Thyroid gland (tissue), 4 donors: ENCODE data around the gene GCN1. TPM values are rescaled to one million over a fixed set of nuclear protein-coding genes. Genes with fewer than 3 reads are reported as not detected.

ENCODE experiments used
- DNase-seq, 2 donors: peaks; one replicate each; pipeline ENCODE4 v3.0.0-alpha.2; 2019
- H3K27ac ChIP-seq, 3 donors: fragments of 200-600 bp; sonication (generic); 1 replicate in 2 of 3; 2 replicates in 1 of 3; pipeline ENCODE4 v1.5.1; 2016 to 2019; ENCODE audit warnings: mild to moderate bottlenecking in 1 of 3, moderate library complexity in 1 of 3
- H3K27me3 ChIP-seq: fragments of 200-600 bp; sonication (generic); one replicate; pipeline ENCODE4 v1.5.1; 2019
- H3K36me3 ChIP-seq, 2 donors: fragments of 200-600 bp; sonication (generic); one replicate each; pipeline ENCODE4 v1.5.1; 2016 to 2019
- H3K4me1 ChIP-seq, 2 donors: fragments of 200-600 bp; sonication (generic); one replicate each; pipeline ENCODE4 v1.5.1; 2017 to 2019
- H3K4me3 ChIP-seq, 3 donors: fragments of 200-600 bp; sonication (generic); replicated peaks in 1 of 3; 1 replicate in 2 of 3; 2 replicates in 1 of 3; pipeline ENCODE4 v1.5.1; 2016; ENCODE audit warnings: mild to moderate bottlenecking in 1 of 3
- H3K9me3 ChIP-seq: fragments of 200-600 bp; sonication (generic); one replicate; pipeline ENCODE4 v1.5.1; 2017
- CTCF ChIP-seq, 6 experiments: fragments of 200-600 bp in 3 of 6; fragments of 450-650 bp in 3 of 6; sonication (generic) in 3 of 6; IDR thresholded peaks; one replicate each; pipeline ENCODE4 v1.5.1; 2016 to 2019; ENCODE audit warnings: antibody characterized with exemption in 6 of 6, mild to moderate bottlenecking in 2 of 6, inconsistent platforms in 1 of 6, moderate library complexity in 1 of 6
- POLR2A ChIP-seq, 2 donors: fragments of 450-650 bp; IDR thresholded peaks; one replicate each; pipeline ENCODE4 v1.6.1; 2017; ENCODE audit warnings: antibody characterized with exemption in 2 of 2, mild to moderate bottlenecking in 2 of 2, moderate library complexity in 1 of 2
- WGBS, 2 donors: methylation state at CpG; one replicate each; pipeline ENCODE4 v1.1.5; 2017; 5-methylcytosine and 5-hydroxymethylcytosine counted together
- intact Hi-C: fragments of 100-400 bp; cut with DNase I; formaldehyde crosslinking; loops from one replicate; pipeline ENCODE4 v1.15.1; 2023
- total RNA-seq, 4 donors: library from RNA; depleted of rRNA; stranded (reverse); fragments of >200 nt; gene quantifications; one replicate each; pipeline ENCODE4 v1.2.3, GENCODE V29; 2016

GCN1 gene
- total RNA-seq, 4 donors from 2014 or later = 44.6 to 111 (median 73.6) TPM

DNA sequence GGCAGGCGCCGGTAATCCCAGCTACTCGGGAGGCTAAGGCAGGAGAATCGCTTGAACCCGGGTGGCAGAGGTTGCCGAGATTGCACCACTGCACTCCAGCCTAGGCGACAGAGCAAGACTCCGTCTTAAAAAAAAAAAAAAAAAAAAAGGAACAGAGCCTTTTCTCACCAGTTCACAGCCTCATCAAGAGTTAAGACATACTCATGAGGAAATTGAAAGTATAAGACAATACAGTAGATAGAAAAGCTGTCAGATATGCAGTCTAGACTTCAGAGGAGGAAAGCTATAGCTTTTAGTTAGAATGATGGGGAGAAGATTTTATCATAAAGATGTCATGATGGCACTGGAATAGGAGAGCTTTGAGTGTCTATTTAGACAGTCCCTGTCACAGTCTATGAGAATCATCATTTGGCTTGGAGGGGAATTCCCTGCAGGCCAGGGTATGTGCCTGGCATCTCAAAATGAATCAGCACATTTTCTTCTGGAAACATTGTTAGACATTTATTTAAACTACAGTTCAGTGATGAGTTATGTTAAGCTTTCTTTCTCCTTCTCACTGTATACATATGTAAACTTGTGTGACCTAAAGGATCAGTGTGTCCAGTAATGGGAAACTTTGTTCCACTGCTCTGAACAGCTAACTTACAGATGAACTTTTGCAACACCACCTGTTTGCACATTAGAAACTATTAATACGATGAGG, 75.1 kb downstream of the GCN1 start:
- WGBS, 2 donors = 86 to 90% methylated on average over 9 of the region's 9 CpGs
- TF ChIP-seq CTCF (IDR thresholded peaks at IDR 0.05) (no peak), POLR2A (IDR thresholded peaks at IDR 0.05) (no peak)
- intact Hi-C loops = no loop called here
- H3K9me3 ChIP-seq = no peaks in the 10 kb centered on the region
- peaks cover 16 to 26% of the 10 kb centered on the region in 2 donors for H3K4me1 ChIP-seq
- no peak for DNase-seq
- no peak overlapping the region for H3K4me3 ChIP-seq
- no peak overlapping the region for H3K27ac ChIP-seq
- no peaks in the 10 kb centered on the region for H3K36me3 ChIP-seq
- no peaks in the 10 kb centered on the region for H3K27me3 ChIP-seq

GRCh38 chr12:120118321-120119061, 76.0 kb downstream of the GCN1 start:
- Histone ChIP-seq H3K9me3 (no peaks in the 10 kb centered on the region), H3K36me3 (no peaks in the 10 kb centered on the region), H3K4me1 (peaks cover 16 to 26% of the 10 kb centered on the region in 2 donors), H3K27ac (no peak overlapping the region), H3K27me3 (no peaks in the 10 kb centered on the region), H3K4me3 (no peak overlapping the region)
- no peak for TF ChIP-seq POLR2A (IDR thresholded peaks at IDR 0.05)
- no peak for TF ChIP-seq CTCF (IDR thresholded peaks at IDR 0.05)
- no peak for DNase-seq
- intact Hi-C loops = no loop called here
- 62 to 69% methylated on average over 11 of the region's 11 CpGs for WGBS, 2 donors

DNA sequence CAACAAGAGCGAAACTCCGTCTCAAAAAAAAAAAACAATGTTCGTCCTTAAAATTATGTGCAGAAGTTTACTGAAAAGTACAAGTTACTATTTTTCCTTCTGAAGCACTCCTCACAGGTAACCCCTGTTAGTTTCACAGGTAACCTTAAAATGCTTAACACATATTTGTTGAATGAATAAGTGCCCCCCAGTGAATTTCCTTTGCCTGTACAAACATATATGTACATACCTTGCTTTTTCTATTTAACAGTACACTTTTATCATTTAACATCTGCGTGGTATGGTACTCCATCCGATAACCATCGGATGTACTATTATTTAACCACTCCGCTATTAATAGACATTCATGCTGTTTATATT, 76.6 kb downstream of the GCN1 start:
- H3K4me3 ChIP-seq = peak overlapping the region in 2 of 3 donors; percentile 52 to 80
- H3K4me1 ChIP-seq = peaks cover 16 to 26% of the 10 kb centered on the region in 2 donors
- H3K36me3 ChIP-seq = no peaks in the 10 kb centered on the region
- no peak for DNase-seq
- no peaks in the 10 kb centered on the region for H3K9me3 ChIP-seq
- WGBS, 2 donors = 48 to 52% methylated on average over 7 of the region's 7 CpGs
- intact Hi-C loops = no loop called here
- H3K27me3 ChIP-seq = no peaks in the 10 kb centered on the region
- TF ChIP-seq CTCF (IDR thresholded peaks at IDR 0.05) = no peak
- no peak for TF ChIP-seq POLR2A (IDR thresholded peaks at IDR 0.05)
- no peak overlapping the region for H3K27ac ChIP-seq

DNA sequence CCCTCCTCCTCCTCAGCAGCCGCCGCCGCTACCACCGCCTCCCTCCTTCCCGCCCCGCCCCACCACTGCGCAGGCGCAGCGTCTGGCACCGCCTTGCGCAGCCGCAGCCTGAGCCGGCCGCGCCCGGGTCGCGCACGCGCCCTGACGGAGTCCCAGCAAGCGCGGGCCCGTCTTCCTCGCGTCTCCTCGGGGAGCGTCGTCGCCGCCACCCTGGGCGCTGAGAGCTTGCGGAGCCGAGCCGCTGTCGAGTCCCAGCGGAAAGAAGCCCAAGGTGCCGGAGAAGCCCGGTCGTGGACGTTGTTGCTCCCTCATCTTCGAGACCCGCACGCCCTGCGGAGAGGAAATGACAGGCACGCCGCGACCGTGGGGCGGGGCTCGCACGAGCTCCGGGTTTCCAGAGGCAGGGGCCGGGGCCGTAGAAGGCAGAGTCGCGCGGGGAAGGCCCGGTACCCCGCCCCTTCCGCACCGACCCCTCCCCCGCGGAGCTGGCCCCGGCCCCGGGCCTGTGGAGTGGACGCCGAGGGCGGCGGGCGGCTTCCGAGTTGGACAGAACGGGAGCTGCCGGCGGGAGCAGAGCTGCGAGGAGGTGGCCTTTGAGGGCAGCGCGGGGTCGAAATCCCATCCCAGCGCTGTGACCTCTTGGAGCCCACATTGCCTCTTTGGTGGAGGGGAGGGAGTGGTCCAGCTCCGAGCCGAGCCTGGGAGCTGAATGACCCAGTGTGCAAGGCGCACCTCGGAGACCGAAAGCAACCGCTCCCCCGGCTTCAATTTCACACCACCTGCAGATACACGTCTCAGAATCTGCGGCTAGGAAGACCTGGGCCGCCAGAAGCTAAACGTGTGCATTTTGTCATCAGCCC, 77.5 kb downstream of the GCN1 start:
- no peaks in the 10 kb centered on the region for H3K36me3 ChIP-seq
- H3K27ac ChIP-seq = peak overlapping the region; percentile 77 to 96 (median 79)
- H3K4me3 ChIP-seq = peak overlapping the region; percentile 52 to 85 (median 80)
- 0% methylated on average over 15 to 21 of the region's 91 CpGs for WGBS, 2 donors
- TF ChIP-seq POLR2A (IDR thresholded peaks at IDR 0.05) = peak in 1 of 2 donors; percentile 89
- TF ChIP-seq CTCF (IDR thresholded peaks at IDR 0.05) = no peak
- intact Hi-C loops = no loop called here
- DNase-seq = peak; percentile 93 to 94
- no peaks in the 10 kb centered on the region for H3K27me3 ChIP-seq
- H3K9me3 ChIP-seq = no peaks in the 10 kb centered on the region
- H3K4me1 ChIP-seq = peaks cover 16 to 26% of the 10 kb centered on the region in 2 donors
